ENCODE measurements around the gene TECTB.

GRCh38 chr10:112288486-112288885 lies 5.3 kb downstream of the TECTB start:
- TF ChIP-seq, protein P1, sequence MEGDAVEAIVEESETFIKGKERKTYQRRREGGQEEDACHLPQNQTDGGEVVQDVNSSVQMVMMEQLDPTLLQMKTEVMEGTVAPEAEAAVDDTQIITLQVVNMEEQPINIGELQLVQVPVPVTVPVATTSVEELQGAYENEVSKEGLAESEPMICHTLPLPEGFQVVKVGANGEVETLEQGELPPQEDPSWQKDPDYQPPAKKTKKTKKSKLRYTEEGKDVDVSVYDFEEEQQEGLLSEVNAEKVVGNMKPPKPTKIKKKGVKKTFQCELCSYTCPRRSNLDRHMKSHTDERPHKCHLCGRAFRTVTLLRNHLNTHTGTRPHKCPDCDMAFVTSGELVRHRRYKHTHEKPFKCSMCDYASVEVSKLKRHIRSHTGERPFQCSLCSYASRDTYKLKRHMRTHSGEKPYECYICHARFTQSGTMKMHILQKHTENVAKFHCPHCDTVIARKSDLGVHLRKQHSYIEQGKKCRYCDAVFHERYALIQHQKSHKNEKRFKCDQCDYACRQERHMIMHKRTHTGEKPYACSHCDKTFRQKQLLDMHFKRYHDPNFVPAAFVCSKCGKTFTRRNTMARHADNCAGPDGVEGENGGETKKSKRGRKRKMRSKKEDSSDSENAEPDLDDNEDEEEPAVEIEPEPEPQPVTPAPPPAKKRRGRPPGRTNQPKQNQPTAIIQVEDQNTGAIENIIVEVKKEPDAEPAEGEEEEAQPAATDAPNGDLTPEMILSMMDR (IDR thresholded peaks at IDR 0.05; ENCODE audit: low read depth, low read length), result no peak
- TF ChIP-seq EZH2phosphoT487 (IDR thresholded peaks at IDR 0.05; ENCODE audit: low read depth), result no peak

Data from OCI-LY3 (cell line).